Uterus (tissue), 2 donors: ENCODE measurements around the gene SCN10A.
A peak's percentile ranks its signal among the peaks of the same experiment; 100 is the strongest.

Source experiments
- CTCF ChIP-seq, 4 experiments: fragments of 200-600 bp in 2 of 4; fragments of 450-650 bp in 2 of 4; sonication (generic) in 2 of 4; IDR thresholded peaks; one replicate each; pipeline ENCODE4 v1.5.1; 2016 to 2019; ENCODE audit warnings: antibody characterized with exemption in 4 of 4, mild to moderate bottlenecking in 2 of 4, moderate library complexity in 1 of 4
- POLR2A ChIP-seq, 2 donors: fragments of 450-650 bp; IDR thresholded peaks; one replicate each; pipeline ENCODE4 v1.6.1; 2016; ENCODE audit warnings: antibody characterized with exemption in 2 of 2, mild to moderate bottlenecking in 1 of 2, moderate library complexity in 1 of 2

- no peak for TF ChIP-seq CTCF (IDR thresholded peaks at IDR 0.05)
- TF ChIP-seq POLR2A (IDR thresholded peaks at IDR 0.05), result peak in 1 of 2 donors; percentile 17
These were observed 166.3 kb downstream of the SCN10A start, which contains the start of gene SCN5A for GRCh38 chr3:38649500-38650247.
